ENCODE measurements around the gene NEU4. TPM values are rescaled to one million over a fixed set of nuclear protein-coding genes. Genes with fewer than 3 reads are reported as not detected.

The NEU4 gene
- total and polyA plus RNA-seq, 2 of the 4 experiments (the other 2 are of a cell fraction), result not detected

GRCh38 chr2:241773511-241774418, 35.2 kb upstream of the NEU4 start:
- H3K23ac ChIP-seq (ENCODE audit: low read depth, low read length), result no peak overlapping the region
- H3K27ac ChIP-seq (ENCODE audit: insufficient read depth, low read length), result no peak overlapping the region
- H3K9ac ChIP-seq (ENCODE audit: low read depth, low read length), result no peak overlapping the region
- no peaks in the 10 kb centered on the region; the same call in 1 of the 2 replicates for H4K20me1 ChIP-seq (ENCODE audit: insufficient read depth, low read length)
- no peak overlapping the region for H4K8ac ChIP-seq (ENCODE audit: low read depth in 2 of 2, low read length in 2 of 2)
- H3K4me2 ChIP-seq (ENCODE audit: low read depth, low read length), result no peak overlapping the region
- DNase-seq (no peak), ATAC-seq (ENCODE audit: low read depth) (no peak)
- no peak overlapping the region for H3K18ac ChIP-seq (ENCODE audit: low read depth, low read length)
- intact Hi-C loops (cut with micrococcal nuclease), result no loop called here
- H3K14ac ChIP-seq (replicated peaks; ENCODE audit: low read depth, low read length), result no peak overlapping the region
- peaks cover 12% of the 10 kb centered on the region for H3K4me1 ChIP-seq (ENCODE audit: control insufficient read depth, insufficient read depth, low read length)
- peak overlapping the region; percentile 70 for H2AK9ac ChIP-seq (replicated peaks; ENCODE audit: low read depth, low read length, poor library complexity)
- no peak overlapping the region for H2BK20ac ChIP-seq (ENCODE audit: low read depth, low read length)
- H2AK5ac ChIP-seq (ENCODE audit: low read depth, low read length), result no peak overlapping the region
- H3K4ac ChIP-seq (ENCODE audit: low read depth, low read length), result no peak overlapping the region
- H3K27me3 ChIP-seq (ENCODE audit: control insufficient read depth, insufficient read depth, low read length), result no peaks in the 10 kb centered on the region; the same call in 1 of the 2 replicates
- no peaks in the 10 kb centered on the region for H3K36me3 ChIP-seq (ENCODE audit: control insufficient read depth, insufficient read depth, low read length)
- no peak for TF ChIP-seq CHD1 (IDR thresholded peaks at IDR 0.05; ENCODE audit: low read depth, low read length)
- TF ChIP-seq BHLHE40 (IDR thresholded peaks at IDR 0.05; ENCODE audit: low read depth, low read length), result no peak
- TF ChIP-seq NFE2L2 (IDR thresholded peaks at IDR 0.05; ENCODE audit: low read depth, low read length), result no peak
- TF ChIP-seq MAFK (IDR thresholded peaks at IDR 0.05; ENCODE audit: low read depth, low read length), result no peak
- POLR2A ChIA-PET (ENCODE audit: unreplicated experiment), result no interaction called here
- dilution Hi-C loops (cut with HindIII; ENCODE audit: low sequenced_read_pairs, unreplicated experiment), result no loop called here
- no peak overlapping the region for H2BK15ac ChIP-seq (ENCODE audit: low read depth, low read length)
- no peak overlapping the region for H3K4me3 ChIP-seq (ENCODE audit: insufficient read depth, low read depth, low read length)
- no peaks in the 10 kb centered on the region for H3K9me1 ChIP-seq (ENCODE audit: insufficient read depth, low read length)
- in situ Hi-C loops (cut with MboI; ENCODE audit: low sequenced_read_pairs), result no loop called here
- H4K91ac ChIP-seq (ENCODE audit: insufficient read depth, low read depth, low read length), result no peak overlapping the region
- 100% methylated on average over 1 of the region's 29 CpGs; no CpG with 5 or more reads in 1 of the 2 experiments for WGBS, 2 experiments (ENCODE audit: extremely low coverage in 2 of 2, insufficient read length in 1 of 2)
- no peak overlapping the region for H2BK5ac ChIP-seq (ENCODE audit: low read depth, low read length, poor library complexity, severe bottlenecking)
- no TSS peak for BruUV-seq (replicated peaks)
- H4K5ac ChIP-seq (ENCODE audit: low read depth, low read length), result no peak overlapping the region
- H3K9me3 ChIP-seq (ENCODE audit: control insufficient read depth, insufficient read depth, low read length), result no peaks in the 10 kb centered on the region
- no peak overlapping the region for H2AFZ ChIP-seq (replicated peaks; ENCODE audit: low read length, poor library complexity)
- H3K56ac ChIP-seq (ENCODE audit: extremely low read depth, insufficient read depth, low read length), result no peak overlapping the region
- no peak overlapping the region for H2BK120ac ChIP-seq (ENCODE audit: low read depth, low read length)
- CTCF ChIA-PET, result no interaction called here
- H3K79me1 ChIP-seq (ENCODE audit: low read depth in 1 of 2, low read length in 2 of 2), result no peaks in the 10 kb centered on the region
